Osteoblast (primary cell): ENCODE measurements around the gene AUTS2. TPM values are rescaled to one million over a fixed set of nuclear protein-coding genes. Genes with fewer than 3 reads are reported as not detected.

Experiments
- DNase-seq: peaks from one replicate; pipeline ENCODE4 v3.0.0; 2011; ENCODE audit warnings: low spot score, mixed read lengths; ENCODE audit not compliant: insufficient read length; ENCODE audit errors: missing footprints
- H2AFZ ChIP-seq: 2 replicates; pipeline ENCODE4 v1.6.0; 2011; ENCODE audit warnings: mild to moderate bottlenecking, low read length
- H3K27ac ChIP-seq: 2 replicates; pipeline ENCODE4 v1.5.1; 2011; ENCODE audit warnings: mild to moderate bottlenecking, low read depth, low read length, moderate library complexity
- H3K27me3 ChIP-seq: 2 replicates; pipeline ENCODE4 v1.6.0; 2012; ENCODE audit warnings: mild to moderate bottlenecking, control low read depth, inconsistent platforms, low read length, moderate library complexity; ENCODE audit not compliant: insufficient read depth
- H3K36me3 ChIP-seq: 2 replicates; pipeline ENCODE4 v1.5.1; 2011; ENCODE audit warnings: mild to moderate bottlenecking, low read length, control low read depth, moderate library complexity; ENCODE audit not compliant: insufficient read depth
- H3K4me1 ChIP-seq: 2 replicates; pipeline ENCODE4 v1.5.1; 2011; ENCODE audit warnings: mild to moderate bottlenecking, low read length, control low read depth, moderate library complexity; ENCODE audit not compliant: insufficient read depth
- H3K4me2 ChIP-seq: 2 replicates; pipeline ENCODE4 v1.6.0; 2011; ENCODE audit warnings: mild to moderate bottlenecking, low read length; ENCODE audit not compliant: insufficient read depth
- H3K4me3 ChIP-seq: fragments of 200-600 bp; sonication (generic); 3 replicates; pipeline ENCODE4 v1.5.1; 2012; ENCODE audit warnings: mild to moderate bottlenecking, low read length, inconsistent platforms; ENCODE audit not compliant: insufficient read depth
- H3K79me2 ChIP-seq: 2 replicates; pipeline ENCODE4 v1.6.0; 2012; ENCODE audit warnings: mild to moderate bottlenecking, low read length, control low read depth, inconsistent platforms; ENCODE audit not compliant: insufficient read depth
- H3K9me3 ChIP-seq: 2 replicates; pipeline ENCODE4 v1.5.1; 2011; ENCODE audit warnings: low read depth, low read length, control low read depth
- H4K20me1 ChIP-seq: 2 replicates; pipeline ENCODE4 v1.6.0; 2012; ENCODE audit warnings: mild to moderate bottlenecking, low read length, control low read depth; ENCODE audit not compliant: insufficient read depth
- total RNA-seq: library from RNA; depleted of rRNA; stranded (reverse); fragments of >200 nt; gene quantifications from 2 replicates; pipeline ENCODE4 v1.2.3, GENCODE V29; 2012
- TF ChIP-seq, protein P1 (sequence below): IDR thresholded peaks from 2 replicates; pipeline ENCODE4 v1.5.1; 2011; ENCODE audit warnings: mild to moderate bottlenecking, low read depth, low read length, moderate library complexity; ENCODE audit errors: extremely low read depth

The AUTS2 gene
- total RNA-seq, 1 donor = 15.2 TPM

- no peak overlapping the region for H3K4me3 ChIP-seq
- no peaks in the 10 kb centered on the region for H3K27me3 ChIP-seq
- TF ChIP-seq, protein P1, sequence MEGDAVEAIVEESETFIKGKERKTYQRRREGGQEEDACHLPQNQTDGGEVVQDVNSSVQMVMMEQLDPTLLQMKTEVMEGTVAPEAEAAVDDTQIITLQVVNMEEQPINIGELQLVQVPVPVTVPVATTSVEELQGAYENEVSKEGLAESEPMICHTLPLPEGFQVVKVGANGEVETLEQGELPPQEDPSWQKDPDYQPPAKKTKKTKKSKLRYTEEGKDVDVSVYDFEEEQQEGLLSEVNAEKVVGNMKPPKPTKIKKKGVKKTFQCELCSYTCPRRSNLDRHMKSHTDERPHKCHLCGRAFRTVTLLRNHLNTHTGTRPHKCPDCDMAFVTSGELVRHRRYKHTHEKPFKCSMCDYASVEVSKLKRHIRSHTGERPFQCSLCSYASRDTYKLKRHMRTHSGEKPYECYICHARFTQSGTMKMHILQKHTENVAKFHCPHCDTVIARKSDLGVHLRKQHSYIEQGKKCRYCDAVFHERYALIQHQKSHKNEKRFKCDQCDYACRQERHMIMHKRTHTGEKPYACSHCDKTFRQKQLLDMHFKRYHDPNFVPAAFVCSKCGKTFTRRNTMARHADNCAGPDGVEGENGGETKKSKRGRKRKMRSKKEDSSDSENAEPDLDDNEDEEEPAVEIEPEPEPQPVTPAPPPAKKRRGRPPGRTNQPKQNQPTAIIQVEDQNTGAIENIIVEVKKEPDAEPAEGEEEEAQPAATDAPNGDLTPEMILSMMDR = no peak
- H3K4me2 ChIP-seq = no peak overlapping the region
- H3K9me3 ChIP-seq = no peaks in the 10 kb centered on the region
- no peak overlapping the region for H2AFZ ChIP-seq
- H3K27ac ChIP-seq = no peak overlapping the region
- no peaks in the 10 kb centered on the region for H4K20me1 ChIP-seq
- H3K36me3 ChIP-seq = no peaks in the 10 kb centered on the region
- H3K4me1 ChIP-seq = no peaks in the 10 kb centered on the region
- DNase-seq = no peak
- H3K79me2 ChIP-seq = no peaks in the 10 kb centered on the region
Observed at GRCh38 chr7:70580161-70580560, 981.9 kb downstream of the AUTS2 start.

DNA sequence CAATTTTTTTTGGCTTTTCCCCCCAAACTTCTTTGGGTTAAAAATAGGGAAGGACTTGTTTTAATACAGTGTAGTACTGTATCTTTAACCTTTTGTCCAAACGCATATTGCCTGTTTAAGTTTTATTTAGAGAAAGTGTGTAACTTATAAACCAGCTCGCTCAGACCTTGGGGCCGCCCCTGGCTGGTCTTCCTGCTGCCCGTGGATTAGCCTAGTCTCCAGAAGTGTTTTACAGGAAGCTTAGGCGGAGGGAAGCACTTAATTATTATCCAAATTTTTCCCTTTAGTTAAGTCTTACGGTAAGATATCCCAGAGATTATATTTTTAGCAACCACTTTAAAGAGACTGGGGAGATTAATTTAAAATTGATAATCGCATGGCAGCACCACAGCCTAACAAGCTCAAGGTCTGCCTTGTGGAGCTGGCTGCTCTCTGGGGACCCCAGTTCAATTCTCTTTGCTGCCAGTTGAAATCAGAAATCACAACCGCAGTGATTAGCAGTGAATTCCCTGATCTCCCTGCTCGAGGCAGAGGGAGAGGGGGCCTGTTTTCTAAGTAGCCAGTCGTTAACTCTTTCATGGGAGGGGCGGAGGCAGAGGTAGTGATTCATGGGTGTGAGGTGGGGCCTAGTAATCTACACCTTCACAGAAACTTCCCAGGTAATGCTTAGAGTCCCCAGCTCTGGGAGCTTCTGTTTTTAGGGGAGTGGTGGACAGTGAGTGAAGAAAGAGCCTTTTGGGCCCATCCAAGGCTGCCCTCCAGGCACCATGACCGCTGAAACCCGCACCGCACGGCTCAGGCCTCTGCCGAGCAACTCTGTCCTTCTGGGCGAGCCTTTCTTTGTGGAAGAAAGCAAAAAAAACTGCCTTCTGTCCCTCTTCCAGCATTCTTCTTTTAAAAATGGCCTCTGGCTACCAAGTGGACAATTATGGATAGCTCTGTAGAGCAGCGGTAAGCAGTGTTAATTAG, 984.9 kb downstream of the AUTS2 start:
- Histone ChIP-seq H3K4me1 (no peaks in the 10 kb centered on the region), H3K36me3 (no peaks in the 10 kb centered on the region), H4K20me1 (no peaks in the 10 kb centered on the region), H3K4me2 (no peak overlapping the region), H3K4me3 (no peak overlapping the region), H2AFZ (no peak overlapping the region), H3K9me3 (no peaks in the 10 kb centered on the region), H3K79me2 (no peaks in the 10 kb centered on the region), H3K27me3 (no peaks in the 10 kb centered on the region), H3K27ac (no peak overlapping the region)
- TF ChIP-seq, protein P1 = no peak
- no peak for DNase-seq

DNA sequence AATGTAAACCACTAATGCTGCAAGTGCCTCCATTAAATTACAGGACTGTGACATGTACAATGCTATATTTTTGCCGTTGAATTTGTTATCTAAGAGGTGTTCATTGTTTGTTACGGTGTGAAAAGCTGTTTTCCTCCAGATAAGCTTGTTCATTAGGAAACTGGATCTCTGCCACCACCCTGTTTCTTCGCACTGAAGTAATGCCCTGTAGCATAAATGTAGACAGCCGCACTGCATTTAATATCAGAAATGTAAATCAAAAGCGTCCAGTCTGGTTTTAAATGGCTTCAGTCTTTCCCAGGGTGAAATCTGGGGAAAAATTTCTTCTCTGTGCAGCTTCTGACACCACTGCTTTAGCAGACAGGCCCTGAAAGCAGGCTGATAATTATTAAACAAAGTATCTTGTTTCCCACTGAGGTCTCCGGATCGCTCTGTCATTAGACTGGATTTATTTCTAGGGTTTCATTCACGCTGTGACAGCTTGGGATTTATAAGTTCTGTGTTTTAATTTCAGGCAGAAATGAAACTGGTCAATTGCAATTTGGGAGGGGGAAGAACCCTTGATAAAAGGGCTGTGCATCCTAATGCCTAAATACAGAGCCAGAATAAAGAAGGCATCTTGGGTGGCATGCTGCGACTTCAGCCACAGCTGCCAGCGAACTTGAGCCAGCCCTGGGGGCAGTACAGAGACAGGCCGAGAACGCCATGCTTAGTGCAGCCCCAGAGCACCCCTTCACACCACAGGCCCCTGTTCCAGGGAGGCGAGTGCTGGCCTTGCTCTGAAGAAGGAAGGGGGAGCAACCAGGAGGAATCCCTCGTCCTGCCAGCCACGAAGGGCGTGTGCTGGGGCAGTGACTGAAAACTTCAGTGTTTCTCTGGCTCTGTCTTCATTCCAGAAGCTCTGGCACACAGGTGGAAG, 985.9 kb downstream of the AUTS2 start:
- H3K4me2 ChIP-seq = no peak overlapping the region
- H3K79me2 ChIP-seq = no peaks in the 10 kb centered on the region
- H3K36me3 ChIP-seq = no peaks in the 10 kb centered on the region
- TF ChIP-seq, protein P1 = no peak
- H3K4me3 ChIP-seq = no peak overlapping the region
- DNase-seq = no peak
- no peak overlapping the region for H3K27ac ChIP-seq
- no peaks in the 10 kb centered on the region for H3K4me1 ChIP-seq
- H3K27me3 ChIP-seq = no peaks in the 10 kb centered on the region
- no peaks in the 10 kb centered on the region for H3K9me3 ChIP-seq
- no peaks in the 10 kb centered on the region for H4K20me1 ChIP-seq
- no peak overlapping the region for H2AFZ ChIP-seq
